Kidney (tissue), 14 donors: ENCODE data around the gene TEX28. TPM values are rescaled to one million over a fixed set of nuclear protein-coding genes. Genes with fewer than 3 reads are reported as not detected.

Experiments used
- DNase-seq, 5 donors: peaks; one replicate each; pipeline ENCODE4 v3.0.0-alpha.2; 2013 to 2020
- FAIRE-seq: peaks from 2 replicates; lab custom pipeline; 2012; peaks lifted over from hg19 to GRCh38; lab: Jason Lieb, UNC
- H3K27ac ChIP-seq, 2 donors: one replicate each; pipeline ENCODE4 v1.7.0; 2013; ENCODE audit warnings: low read depth in 2 of 2, low read length in 2 of 2, inconsistent platforms in 1 of 2
- H3K27me3 ChIP-seq: one replicate; pipeline ENCODE4 v1.7.1; 2013; ENCODE audit warnings: low read length, inconsistent platforms; ENCODE audit not compliant: control insufficient read depth, insufficient read depth
- H3K36me3 ChIP-seq, 3 donors: one replicate each; pipeline versions ENCODE4 v1.7.0 to v1.7.1; 2013; ENCODE audit warnings: low read length in 3 of 3, control low read depth in 1 of 3, inconsistent platforms in 1 of 3; ENCODE audit not compliant: insufficient read depth in 3 of 3, control insufficient read depth in 2 of 3
- H3K4me1 ChIP-seq, 3 donors: one replicate each; pipeline versions ENCODE4 v1.7.0 to v1.7.1; 2013; ENCODE audit warnings: low read length in 3 of 3, inconsistent platforms in 1 of 3, low read depth in 1 of 3; ENCODE audit not compliant: control insufficient read depth in 2 of 3, insufficient read depth in 2 of 3
- H3K4me3 ChIP-seq, 3 donors: one replicate each; pipeline versions ENCODE4 v1.7.0 to v1.8.1; 2013; ENCODE audit warnings: low read length in 3 of 3, control low read depth in 1 of 3, inconsistent platforms in 1 of 3
- H3K9ac ChIP-seq, 3 donors: one replicate each; pipeline versions ENCODE4 v1.7.0 to v1.7.1; 2013; ENCODE audit warnings: low read length in 3 of 3, control low read depth in 1 of 3, inconsistent platforms in 1 of 3
- H3K9me3 ChIP-seq, 3 donors: one replicate each; pipeline versions ENCODE4 v1.7.0 to v1.7.1; 2013; ENCODE audit warnings: low read length in 3 of 3, control low read depth in 1 of 3, inconsistent platforms in 1 of 3; ENCODE audit not compliant: control insufficient read depth in 2 of 3, insufficient read depth in 1 of 3
- CTCF ChIP-seq: IDR thresholded peaks from 3 replicates; pipeline ENCODE4 v1.5.1; 2012; ENCODE audit warnings: mild to moderate bottlenecking, moderate library complexity, borderline replicate concordance; ENCODE audit not compliant: insufficient read depth; ENCODE audit errors: extremely low read depth
- intact Hi-C: fragments of 100-400 bp; cut with DNase I; formaldehyde crosslinking; loops from one replicate; pipeline ENCODE4 v1.11.1; 2022
- polyA plus RNA-seq: library from polyadenylated mRNA; stranded (reverse); fragments of 350-450 nt; fragmentation: Illumina TruSeq; extraction: RNeasy Lipid Tissue Mini Kit (QIAGEN cat#74804); gene quantifications from one replicate; pipeline ENCODE4 v1.2.3, GENCODE V29; 2014; ENCODE audit warnings: low read depth, low replicate concordance; ENCODE audit not compliant: insufficient read depth
- total RNA-seq: library from RNA; stranded (reverse); fragmentation: NEBNext Ultra II Directional; extraction: Animal tissue kit (Norgen Biotek cat#: 25700); gene quantifications from one replicate; pipeline ENCODE4 v1.2.1, GENCODE V29; 2021
- donor health status: control.
- donor health status: control.
- donor health status: control.
- donor health status: control.
- donor health status: control.
- donor health status: DM: yes; HTN: yes; CAD: no.
- donor health status: Normal renal cell carcinoma (clear cell type).

Gene TEX28
- total and polyA plus RNA-seq, 2 donors from 2014 or later, result not detected

GRCh38 chrX:154313147-154313546 lies 18.2 kb upstream of the TEX28 start:
- H3K9ac ChIP-seq, result no peak overlapping the region
- DNase-seq, result no peak
- no peak for FAIRE-seq
- intact Hi-C loops, result no loop called here
- no peaks in the 10 kb centered on the region for H3K9me3 ChIP-seq
- H3K27me3 ChIP-seq, result no peaks in the 10 kb centered on the region
- no peaks in the 10 kb centered on the region for H3K36me3 ChIP-seq
- no peak overlapping the region for H3K27ac ChIP-seq
- H3K4me3 ChIP-seq, result no peak overlapping the region
- TF ChIP-seq CTCF, result no peak
- H3K4me1 ChIP-seq, result no peaks in the 10 kb centered on the region

- FAIRE-seq (no peak), DNase-seq (no peak)
- Histone ChIP-seq H3K4me3 (no peak overlapping the region), H3K36me3 (no peaks in the 10 kb centered on the region), H3K9me3 (no peaks in the 10 kb centered on the region), H3K27me3 (no peaks in the 10 kb centered on the region), H3K4me1 (no peaks in the 10 kb centered on the region), H3K27ac (no peak overlapping the region), H3K9ac (no peak overlapping the region)
- intact Hi-C loops, result no loop called here
- TF ChIP-seq CTCF, result no peak
These were observed 17.2 kb upstream of the TEX28 start for GRCh38 chrX:154312116-154312515.

GRCh38 chrX:154310616-154311536 lies 16.0 kb upstream of the TEX28 start:
- H3K36me3 ChIP-seq, result no peaks in the 10 kb centered on the region
- H3K4me1 ChIP-seq, result no peaks in the 10 kb centered on the region
- no peak for TF ChIP-seq CTCF
- no peak for FAIRE-seq
- no peaks in the 10 kb centered on the region for H3K9me3 ChIP-seq
- intact Hi-C loops, result no loop called here
- H3K4me3 ChIP-seq, result no peak overlapping the region
- no peaks in the 10 kb centered on the region for H3K27me3 ChIP-seq
- H3K9ac ChIP-seq, result no peak overlapping the region
- DNase-seq, result peak in 2 of 5 donors; percentile 23 to 58
- no peak overlapping the region for H3K27ac ChIP-seq
